Measurements from ENCODE around the gene SNU13.
"Not testable (repeated sequence)": the region's sequence is repeated elsewhere in the genome, so short reads cannot be mapped to it uniquely, and the experiment has no call there.

SNU13 gene

DNA sequence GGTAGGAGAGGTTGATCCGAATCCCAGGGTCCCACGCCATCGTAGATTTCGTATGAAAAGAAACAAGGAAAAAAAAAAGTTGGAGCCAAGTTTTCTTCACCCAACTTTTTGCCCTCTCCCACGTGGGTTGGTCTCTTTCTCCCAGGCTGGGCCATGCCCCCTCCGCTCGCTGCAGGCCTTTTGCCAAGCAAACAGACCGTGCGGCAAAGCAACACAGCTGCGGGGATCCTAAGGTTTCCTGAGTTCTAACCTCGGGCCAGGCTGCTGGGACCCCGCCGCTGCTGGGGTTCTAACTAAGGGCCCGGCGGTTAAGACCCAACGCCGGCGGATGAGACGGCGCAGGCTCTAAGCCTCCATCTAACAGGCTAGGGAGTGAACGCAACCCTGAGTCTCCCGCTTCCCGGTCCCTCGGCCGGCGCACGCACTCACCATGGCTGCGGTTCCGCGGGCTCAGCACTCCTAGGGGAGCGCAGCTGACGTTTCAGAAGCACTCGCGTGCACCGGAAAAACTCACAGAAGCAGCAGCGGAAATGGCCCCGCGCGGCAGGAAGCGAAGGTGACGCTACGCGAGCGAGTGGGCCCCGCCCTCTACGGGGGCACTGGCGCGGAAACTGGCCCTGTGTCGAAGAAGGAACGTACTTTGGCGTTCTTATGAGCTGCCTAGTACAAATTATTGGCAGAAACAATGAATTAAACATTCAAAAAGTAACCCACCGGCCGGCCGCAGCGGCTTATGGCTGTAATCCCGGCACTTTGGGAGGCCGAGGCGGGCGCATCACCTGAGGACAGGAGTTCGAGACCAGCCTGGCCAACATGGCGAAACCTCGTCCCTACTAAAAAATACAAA is at the start of gene SNU13:
SNU13 (minus strand) TSS at position 503 of the 847 bp plus-strand sequence; CDS start at position 432, 71 bp downstream.
- peak; percentile 92 for DNase-seq

DNA sequence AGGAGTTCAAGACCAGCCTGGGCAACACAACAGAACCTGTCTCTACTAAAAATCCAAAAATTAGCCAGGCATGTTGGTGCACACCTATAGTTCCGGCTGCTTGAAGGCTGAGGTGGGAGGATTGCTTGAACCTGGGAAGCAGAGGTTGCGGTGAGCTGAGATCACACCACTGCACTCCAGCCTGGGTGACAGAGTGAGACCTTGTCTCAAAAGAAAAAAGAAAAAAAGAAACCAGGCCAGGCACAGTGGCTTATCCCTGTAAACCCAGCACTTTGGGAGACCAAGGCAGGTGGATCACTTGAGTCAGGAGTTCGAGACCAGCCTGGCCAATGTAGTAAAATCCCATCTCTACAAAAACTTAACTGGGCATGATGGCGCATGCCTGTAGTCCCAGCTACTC is 44.6 kb upstream of the SNU13 start:
- DNase-seq = not testable (repeated sequence)

DNA sequence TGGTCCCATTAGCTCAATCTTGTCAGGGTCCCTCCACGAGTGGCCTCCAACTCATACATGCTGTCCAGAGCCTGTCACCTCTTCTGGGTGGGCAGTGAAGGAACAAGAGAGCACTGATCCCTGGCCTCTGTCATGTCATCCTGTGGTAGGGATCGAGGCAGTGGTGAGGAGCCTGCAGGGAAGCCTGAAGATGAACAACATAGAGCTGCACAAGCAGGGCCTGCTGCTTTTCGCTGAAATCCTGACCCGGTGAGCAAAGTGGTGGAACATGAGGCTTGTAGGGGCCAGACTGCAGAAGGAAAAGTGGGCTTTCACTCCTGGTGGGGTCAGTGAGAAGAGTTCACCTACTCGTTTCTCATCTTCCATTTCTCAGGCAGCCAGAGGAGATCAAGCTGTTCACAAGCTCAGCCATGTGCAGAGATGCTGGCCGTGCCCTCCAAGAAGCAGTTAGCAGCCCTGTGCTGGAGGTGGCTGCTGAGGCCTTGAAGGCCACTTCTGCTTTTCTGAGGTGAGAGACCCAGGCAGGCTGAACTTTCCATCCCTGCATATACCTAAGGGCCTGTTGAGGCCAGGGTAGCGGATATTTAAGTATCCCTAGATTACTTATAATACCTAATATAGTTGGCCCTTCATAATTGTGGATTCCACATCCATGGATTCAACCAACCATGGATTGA is 43.6 kb upstream of the SNU13 start:
- no peak for DNase-seq

DNA sequence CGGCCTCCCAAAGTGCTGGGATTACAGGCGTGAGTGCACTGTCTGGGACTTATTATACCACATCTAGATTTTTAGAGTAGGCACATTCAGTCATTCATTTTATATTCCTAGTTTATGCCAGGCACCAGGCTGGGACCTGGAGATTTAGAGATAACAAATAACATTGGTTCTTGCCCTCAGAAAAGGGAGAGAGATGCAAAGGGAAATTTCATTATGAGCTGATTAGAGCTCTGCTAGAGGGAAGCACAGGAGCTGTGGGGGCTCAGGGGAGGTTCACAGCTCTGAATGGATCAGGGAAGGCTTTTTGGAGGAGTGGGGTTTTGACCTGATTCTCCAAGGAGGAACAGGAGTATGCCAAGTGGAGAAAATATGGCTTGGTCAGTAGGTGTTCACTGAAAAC is 42.9 kb upstream of the SNU13 start:
- no peak for DNase-seq

DNA sequence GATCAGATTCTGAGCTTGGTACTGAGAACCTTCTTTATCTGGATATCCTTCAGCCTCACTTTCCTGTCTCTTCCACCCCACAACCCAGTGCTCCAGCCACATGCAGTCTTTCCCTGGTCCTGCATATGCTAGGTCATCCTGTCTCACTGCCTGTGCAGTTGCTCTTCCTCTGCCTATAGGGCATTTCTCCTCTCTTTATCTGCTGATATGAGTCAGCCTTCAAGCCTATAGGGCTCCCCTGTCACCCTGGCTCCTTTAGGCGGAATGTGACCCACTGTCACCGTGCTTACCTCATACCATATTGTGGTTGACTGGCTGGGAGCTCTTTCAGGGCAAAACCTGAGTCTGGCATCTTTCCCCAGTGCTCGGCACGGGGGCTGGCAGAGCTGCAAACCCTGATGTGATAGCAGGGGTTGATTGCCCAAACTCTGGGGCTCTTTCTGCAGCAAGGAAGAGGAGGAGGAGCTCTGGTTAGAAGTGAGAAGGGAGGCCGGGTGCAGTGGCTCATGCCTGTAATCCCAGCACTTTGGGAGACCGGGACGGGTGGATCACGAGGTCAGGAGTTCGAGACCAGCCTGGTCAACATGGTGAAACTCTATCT is 36.9 kb upstream of the SNU13 start:
- DNase-seq = no peak

GRCh38 chr22:41722496-41722895 is 33.8 kb upstream of the SNU13 start:
- DNase-seq = no peak

DNA sequence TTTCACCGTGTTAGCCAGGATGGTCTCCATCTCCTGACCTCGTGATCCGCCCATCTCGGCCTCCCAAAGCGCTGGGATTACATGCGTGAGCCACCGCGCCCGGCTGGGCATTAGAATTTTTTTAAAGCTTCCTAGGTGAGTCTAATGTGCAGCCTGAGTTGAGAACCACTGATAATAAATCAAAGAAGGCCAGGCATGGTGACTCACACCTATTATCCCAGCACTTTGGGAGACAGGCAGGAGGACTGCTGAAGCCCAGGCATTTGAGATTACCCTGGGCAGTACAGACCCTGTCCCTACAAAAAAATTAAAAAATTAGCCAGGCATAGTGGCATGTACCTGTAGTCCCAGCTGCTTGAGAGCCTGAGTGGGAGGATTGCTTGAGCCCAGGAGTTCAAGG is 24.3 kb upstream of the SNU13 start:
- no peak for DNase-seq

- no peak for DNase-seq
Measured at GRCh38 chr22:41709341-41709740, 20.7 kb upstream of the SNU13 start.

DNA sequence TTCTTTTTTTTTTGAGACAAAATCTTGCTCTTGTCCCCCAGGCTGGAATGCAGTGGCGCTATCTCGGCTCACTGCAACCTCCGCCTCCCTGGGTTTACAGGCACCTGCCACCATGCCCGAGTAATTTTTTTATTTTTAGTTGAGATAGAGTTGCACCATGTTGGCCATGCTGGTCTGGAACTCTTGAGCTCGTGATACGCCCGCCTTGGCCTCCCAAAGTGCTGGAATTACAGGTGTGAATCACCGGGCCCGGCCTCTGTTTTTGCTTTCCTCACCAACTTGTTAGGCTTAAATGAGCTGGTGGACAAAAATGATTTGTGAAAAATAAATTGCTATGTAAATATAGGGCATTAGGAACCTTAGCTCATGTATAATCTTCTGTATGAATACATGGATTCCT is 14.1 kb upstream of the SNU13 start:
- no peak for DNase-seq

DNA sequence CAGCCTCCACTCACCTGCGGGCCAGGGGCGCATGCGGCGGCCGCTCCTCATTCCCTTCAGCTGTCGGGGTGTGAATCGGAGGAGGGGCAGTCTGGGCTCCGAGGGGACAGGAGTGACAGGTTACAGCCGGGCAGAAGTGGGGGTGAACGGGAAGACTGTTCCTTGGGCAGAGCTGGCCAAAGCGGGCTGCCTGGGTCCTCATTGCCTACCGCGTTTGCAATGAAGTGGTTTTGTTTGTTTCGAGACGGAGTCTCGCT is 11.4 kb upstream of the SNU13 start:
- no peak for DNase-seq

DNA sequence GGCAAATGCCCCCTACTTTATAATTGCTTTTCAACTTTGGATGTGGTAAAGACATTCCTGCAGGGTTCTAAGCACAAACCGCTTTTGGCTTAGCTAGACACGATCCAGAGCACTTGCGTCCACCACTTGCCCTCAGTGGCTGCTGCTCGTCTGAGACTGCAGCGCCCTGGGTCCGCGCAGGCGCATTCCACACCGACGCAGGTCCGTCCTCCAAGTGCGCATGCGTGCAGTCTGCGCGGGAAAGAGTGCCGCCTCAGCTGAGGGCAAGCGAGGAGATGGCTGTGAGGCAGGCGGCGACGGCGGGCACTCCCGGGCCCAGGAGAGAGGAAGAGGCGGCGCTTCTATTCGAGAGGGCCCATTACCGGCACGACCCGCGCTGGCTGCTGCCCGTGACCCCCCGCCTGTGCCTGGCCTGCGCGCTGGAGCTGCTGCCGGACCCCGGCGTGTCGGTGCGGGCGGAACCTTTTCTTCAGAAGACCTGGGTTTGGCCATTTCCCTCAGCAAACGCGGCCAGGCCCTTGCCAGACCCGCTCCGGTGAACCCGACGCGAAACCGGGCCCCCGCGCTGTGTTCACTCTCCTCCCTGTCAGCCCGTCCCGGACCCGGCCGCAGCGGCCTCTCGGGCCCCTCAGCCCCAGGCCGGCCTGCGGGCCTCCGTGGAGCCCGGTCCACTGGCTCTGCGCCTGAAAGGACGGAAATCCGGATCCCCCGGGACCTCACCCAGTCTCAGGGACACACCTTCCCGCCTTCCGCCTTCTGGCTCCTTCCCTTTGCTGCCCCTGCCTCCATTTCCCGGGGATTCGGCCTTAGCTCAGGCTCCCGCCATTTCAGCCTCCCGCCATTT is 10.8 kb upstream of the SNU13 start, which contains the start of gene MEI1:
MEI1 (plus strand) TSS at position 240 of the 844 bp plus-strand sequence; CDS start at position 276, 36 bp downstream.
- no peak for DNase-seq

DNA sequence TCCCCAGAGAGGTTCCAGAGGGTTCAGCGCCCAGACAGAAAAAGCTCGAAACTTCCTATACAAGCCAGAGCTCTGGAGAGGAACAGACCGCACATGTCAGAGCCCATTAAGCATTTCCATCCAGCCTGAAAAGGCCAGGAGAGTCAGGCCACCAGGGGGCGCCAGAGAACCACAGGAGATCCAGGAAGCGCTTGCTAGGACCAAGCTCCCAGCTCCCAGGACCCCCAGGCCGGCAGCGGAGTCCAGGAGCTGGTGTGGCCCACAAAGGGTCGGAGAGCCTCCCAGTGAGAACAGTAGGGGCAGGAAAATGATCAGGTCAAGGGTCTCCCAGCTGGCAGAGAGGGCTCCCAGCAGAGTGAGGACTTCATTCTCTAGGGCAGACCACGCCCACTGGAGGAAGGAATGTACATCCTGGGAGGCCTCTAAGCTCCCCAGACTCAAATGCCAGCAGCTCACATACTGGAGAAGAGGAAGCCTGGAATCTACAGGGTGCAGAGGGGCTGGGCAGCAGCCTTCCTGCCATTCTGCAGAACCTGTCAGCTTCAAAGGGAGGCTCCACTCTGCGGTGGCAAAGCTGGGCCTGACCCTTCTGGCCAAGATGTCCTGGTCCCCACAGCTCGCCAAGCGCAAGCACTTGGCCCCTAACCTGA is 8.6 kb upstream of the SNU13 start:
- DNase-seq = peak; percentile 67

GRCh38 chr22:41696703-41697102 is 8.0 kb upstream of the SNU13 start:
- DNase-seq = no peak

DNA sequence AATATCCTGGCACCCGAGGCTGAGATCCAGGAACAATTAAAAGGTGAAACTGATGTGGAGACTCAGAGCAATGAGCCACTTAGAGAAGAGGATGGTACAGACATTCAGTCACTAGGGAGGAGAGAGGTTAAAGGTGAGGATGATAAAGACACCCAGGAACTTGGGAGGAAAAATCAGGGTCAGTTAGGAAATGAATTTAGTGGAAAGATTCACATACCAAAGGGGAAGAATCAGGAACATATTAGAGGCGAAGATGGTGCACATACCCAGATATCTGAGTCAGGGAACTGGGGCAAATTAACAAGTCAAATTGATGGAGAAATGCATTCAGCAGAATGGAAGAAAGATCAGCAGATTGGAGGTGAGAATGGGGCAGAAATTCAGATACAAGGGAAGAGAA is 6.5 kb upstream of the SNU13 start:
- no peak for DNase-seq

DNA sequence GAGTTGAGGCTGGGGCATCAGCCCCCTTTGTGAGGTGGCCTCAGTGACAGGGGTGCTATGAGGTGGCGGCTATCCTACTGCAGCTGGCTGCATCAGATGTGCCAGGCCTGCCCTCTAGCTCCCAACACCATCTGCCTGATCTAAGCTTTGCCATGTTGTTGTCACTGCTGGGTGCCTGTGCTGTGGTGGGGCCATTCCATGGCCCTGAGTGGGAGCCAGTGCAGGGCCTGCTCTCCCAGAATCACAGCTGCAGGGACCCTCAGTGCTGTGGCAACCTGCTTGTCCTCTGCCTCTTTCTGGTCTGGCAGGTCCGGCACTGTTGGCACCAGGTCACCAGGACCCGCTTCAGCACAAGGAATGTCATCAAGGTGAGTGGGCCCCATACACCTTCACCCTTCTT is 1.8 kb upstream of the SNU13 start:
- DNase-seq = no peak

DNA sequence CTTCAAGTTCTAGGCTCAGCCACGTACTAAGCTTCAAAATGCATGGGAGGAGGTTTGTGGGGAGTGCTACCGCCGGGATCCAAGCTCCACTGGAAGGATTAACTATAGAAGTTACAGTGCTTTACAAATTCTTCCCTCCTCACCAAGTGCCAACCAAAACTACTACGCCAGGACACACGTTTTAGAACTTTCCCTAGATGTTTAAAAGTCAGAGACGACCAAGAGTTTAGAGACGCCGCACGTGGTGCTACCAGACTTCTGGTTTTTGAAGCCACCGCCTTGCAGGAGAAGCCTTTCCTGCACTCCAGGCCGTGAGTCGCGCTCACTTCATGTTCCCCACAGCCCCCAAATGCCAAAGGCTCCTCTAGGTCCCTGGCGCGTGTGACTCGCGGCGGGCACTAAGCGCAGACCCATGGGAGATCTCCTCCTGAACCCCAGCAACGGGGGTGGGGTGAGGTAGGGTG is 734 bp downstream of the SNU13 start:
- DNase-seq = no peak

- not testable (repeated sequence) for DNase-seq
Measured at GRCh38 chr22:41686890-41687289, 1.8 kb downstream of the SNU13 start.

DNA sequence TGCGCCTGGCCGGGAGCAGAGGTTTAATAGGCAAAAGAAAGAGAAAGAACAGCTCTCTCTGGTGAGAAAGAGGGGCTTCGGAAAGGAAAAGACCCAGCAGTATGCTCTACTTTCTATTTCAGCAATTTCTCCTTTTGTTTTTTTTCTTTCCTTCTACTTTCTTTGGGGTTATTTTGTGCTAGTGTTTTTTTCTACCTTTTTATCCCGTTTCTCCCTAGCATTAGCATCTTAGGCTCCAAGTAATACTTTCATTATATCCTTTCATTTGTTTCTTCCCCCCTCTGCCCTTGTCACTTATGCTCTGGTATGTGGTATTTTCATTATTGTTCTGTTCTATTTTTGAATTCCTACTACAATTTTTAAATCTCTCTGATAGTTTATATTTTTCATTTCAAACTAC is 4.5 kb downstream of the SNU13 start:
- no peak for DNase-seq

DNA sequence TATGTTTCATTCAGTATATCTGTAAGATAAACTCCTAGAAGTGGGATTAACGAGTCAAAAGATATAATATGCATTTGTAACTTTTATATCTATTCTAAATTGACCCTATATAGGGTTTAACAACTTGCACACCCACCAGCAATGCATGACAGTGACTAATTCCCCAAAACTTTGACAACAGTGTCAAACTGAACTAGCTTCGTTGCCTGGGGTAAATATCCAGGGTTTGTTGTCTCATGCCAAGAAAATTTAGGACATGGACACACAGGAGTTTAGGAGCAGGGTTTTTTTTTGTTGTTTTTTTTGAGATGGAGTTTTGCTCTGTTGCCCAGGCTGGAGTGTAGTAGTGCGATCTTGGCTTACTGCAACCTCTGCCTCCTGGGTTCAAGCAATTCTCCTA is 5.1 kb downstream of the SNU13 start:
- no peak for DNase-seq

DNA sequence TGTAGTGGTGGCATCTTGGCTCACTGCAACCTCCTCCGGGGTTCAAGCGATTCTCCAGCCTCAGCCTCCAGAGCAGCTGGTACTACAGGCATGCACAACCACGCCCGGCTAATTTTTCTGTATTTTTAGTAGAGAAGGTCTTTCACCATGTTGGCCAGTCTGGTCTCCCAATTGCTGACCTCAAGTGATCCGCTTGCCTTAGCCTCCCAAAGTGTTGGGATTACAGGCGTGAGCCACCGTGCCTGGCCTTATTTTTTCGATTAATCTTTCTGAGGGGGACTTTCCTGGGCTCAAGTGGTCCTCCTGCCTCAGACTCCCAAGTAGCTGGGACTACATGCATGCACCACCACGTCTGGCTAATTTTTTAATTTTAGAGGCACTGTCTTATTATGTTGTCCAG is 5.6 kb downstream of the SNU13 start:
- no peak for DNase-seq

DNA sequence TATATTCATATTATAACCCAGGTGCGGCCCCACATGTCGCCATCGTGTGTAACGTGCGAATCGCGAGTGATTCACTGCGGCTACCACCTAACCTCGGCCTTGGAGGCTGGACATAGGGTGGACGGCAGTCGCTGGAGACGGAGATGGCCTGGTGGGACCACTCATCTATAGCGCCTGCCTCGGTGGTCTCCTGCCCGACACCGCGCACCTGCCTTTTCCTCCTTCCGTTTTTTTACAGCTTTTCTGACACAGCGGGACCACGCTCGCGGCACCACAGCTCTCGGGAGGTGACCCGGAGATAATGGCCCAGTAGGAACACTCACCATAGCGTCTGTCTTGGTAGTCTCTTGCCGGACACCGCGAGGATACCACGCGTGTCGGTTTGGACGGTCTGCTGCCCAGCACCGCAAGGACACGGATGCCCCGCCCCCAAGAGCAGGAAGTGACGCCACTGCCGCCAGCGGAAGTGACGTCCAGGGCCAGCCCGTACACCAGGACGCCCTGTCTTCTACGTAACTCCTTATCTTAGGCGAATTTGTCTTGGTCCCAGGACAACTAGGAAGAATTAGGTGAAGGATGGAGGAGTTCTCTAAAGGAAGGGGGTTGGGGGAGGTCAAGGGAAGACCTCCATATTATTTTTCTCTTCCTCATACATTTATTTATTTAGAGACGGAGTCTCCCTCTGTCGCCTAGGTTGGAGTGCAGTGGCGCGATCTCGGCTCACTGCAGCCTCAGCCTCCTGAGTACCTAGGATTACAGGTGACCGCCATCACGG is 6.4 kb downstream of the SNU13 start:
- DNase-seq = no peak

DNA sequence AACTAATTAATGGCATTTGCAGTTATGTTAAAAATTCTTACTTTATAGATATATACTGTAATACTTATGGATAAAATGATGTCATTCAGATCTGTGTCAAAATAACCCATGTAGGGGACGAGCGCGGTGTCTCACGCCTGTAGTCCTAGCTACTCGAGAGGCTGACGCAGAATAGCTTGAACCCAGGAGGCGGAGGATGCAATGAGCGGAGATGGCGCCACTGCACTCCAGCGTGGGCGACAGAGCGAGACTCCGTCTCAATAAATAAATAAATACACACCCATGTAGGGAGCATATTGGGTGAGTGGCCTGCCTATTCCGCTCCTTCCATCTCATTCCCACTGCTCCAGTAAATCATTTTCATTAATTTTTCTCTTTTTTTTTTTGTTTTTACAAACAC is 7.1 kb downstream of the SNU13 start:
- no peak for DNase-seq

Measured in NCI-H2107 (cell line).